Stimulated activated CD8-positive, alpha-beta memory T cell treated with anti-CD3 and anti-CD28 coated beads, Interleukin-4, amount 100 ng/mL, for 48 hours (primary cell): ENCODE results near the gene EMC9.

Experiments used
- DNase-seq: peaks from one replicate; pipeline ENCODE4 v3.0.0-alpha.2; 2020

The EMC9 gene

GRCh38 chr14:24177041-24177825 is 35.8 kb upstream of the EMC9 start:
- DNase-seq, result no peak

- no peak for DNase-seq
These were observed 35.2 kb upstream of the EMC9 start for GRCh38 chr14:24176599-24176998.

- no peak for DNase-seq
These were observed 31.5 kb upstream of the EMC9 start for GRCh38 chr14:24172871-24173281.

GRCh38 chr14:24172261-24172860 is 31.0 kb upstream of the EMC9 start:
- DNase-seq, result no peak

- peak; percentile 84 for DNase-seq
These were observed 30.2 kb upstream of the EMC9 start, which contains the start of gene REC8 for GRCh38 chr14:24171422-24172260. Gene REC8, plus strand, starts transcription at chr14:24172080. Its CDS starts 473 bp downstream, at chr14:24172553.

GRCh38 chr14:24167469-24168114 is 26.2 kb upstream of the EMC9 start:
- no peak for DNase-seq

GRCh38 chr14:24165785-24166184 is 24.4 kb upstream of the EMC9 start:
- no peak for DNase-seq

GRCh38 chr14:24164518-24164991 is 23.2 kb upstream of the EMC9 start:
- DNase-seq, result no peak

GRCh38 chr14:24162093-24162492 is 20.7 kb upstream of the EMC9 start:
- DNase-seq, result no peak

- peak; percentile 100 for DNase-seq
These were observed 19.7 kb upstream of the EMC9 start, which contains the start of gene IRF9 for GRCh38 chr14:24160850-24161804. Gene IRF9, plus strand, starts transcription at chr14:24161265. Its CDS starts 880 bp downstream, at chr14:24162145.

- no peak for DNase-seq
These were observed 19.1 kb upstream of the EMC9 start for GRCh38 chr14:24160499-24160849.

- DNase-seq, result no peak
These were observed 18.5 kb upstream of the EMC9 start for GRCh38 chr14:24159777-24160498.

GRCh38 chr14:24157331-24157730 is 15.9 kb upstream of the EMC9 start:
- DNase-seq, result no peak

- DNase-seq, result no peak
These were observed 15.4 kb upstream of the EMC9 start for GRCh38 chr14:24156840-24157239.

GRCh38 chr14:24155100-24155499 is 13.7 kb upstream of the EMC9 start:
- DNase-seq, result no peak

GRCh38 chr14:24151404-24152080 is 10.2 kb upstream of the EMC9 start:
- DNase-seq, result no peak

- DNase-seq, result no peak
These were observed 9.6 kb upstream of the EMC9 start for GRCh38 chr14:24150993-24151392.

GRCh38 chr14:24150567-24150966 is 9.2 kb upstream of the EMC9 start:
- no peak for DNase-seq

GRCh38 chr14:24150061-24150460 is 8.7 kb upstream of the EMC9 start:
- no peak for DNase-seq

GRCh38 chr14:24149302-24149969 is 8.0 kb upstream of the EMC9 start:
- DNase-seq, result no peak
